PC-3 (cell line): ENCODE data around the gene RND3. TPM values are rescaled to one million over a fixed set of nuclear protein-coding genes. Genes with fewer than 3 reads are reported as not detected.

ENCODE experiments used
- ATAC-seq: fragments of 200-7000 bp; cut with Tn5 transposase; 2 replicates; pipeline ENCODE4 v1.9.1; 2020; ENCODE audit warnings: mild to moderate bottlenecking, moderate library complexity
- BruUV-seq: library from RNA; stranded (reverse); fragments of 400-500 nt; replicated peaks from 2 replicates; lab custom pipeline; 2021; lab: Mats Ljungman, UMichigan
- CTCF ChIA-PET: fragments of 300-600 bp; sonication (Branson Sonifier 250); formaldehyde crosslinking; loops from one replicate; lab custom pipeline; 2022; ENCODE audit warnings: antibody characterized with exemption; lab: Charles Lee
- POLR2A ChIA-PET: fragments of 300-600 bp; sonication (Branson Sonifier 250); formaldehyde crosslinking; loops from one replicate; lab custom pipeline; 2022; ENCODE audit warnings: antibody characterized with exemption; ENCODE audit not compliant: unreplicated experiment; lab: Charles Lee
- DNase-seq: peaks from one replicate; pipeline ENCODE4 v3.0.0-alpha.2; 2015
- H2AFZ ChIP-seq: fragments of 300-600 bp; sonication (generic); 2 replicates; pipeline ENCODE4 v1.6.0; 2016; ENCODE audit warnings: antibody characterized with exemption, low read length
- H3F3A ChIP-seq: fragments of 300-600 bp; sonication (generic); one replicate; pipeline ENCODE4 v1.6.0; 2017; ENCODE audit warnings: antibody characterized with exemption, low read length, control low read depth, mild to moderate bottlenecking; ENCODE audit not compliant: unreplicated experiment
- H3K27ac ChIP-seq: fragments of 300-600 bp; sonication (generic); 2 replicates; pipeline ENCODE4 v1.5.1; 2016; ENCODE audit warnings: mild to moderate bottlenecking, low read length
- H3K27me3 ChIP-seq: fragments of 300-600 bp; sonication (generic); 2 replicates; pipeline ENCODE4 v1.6.1; 2016; ENCODE audit warnings: low read length, mixed read lengths
- H3K36me3 ChIP-seq: fragments of 300-600 bp; sonication (generic); 2 replicates; pipeline ENCODE4 v1.6.1; 2016; ENCODE audit warnings: low read depth, mixed run types, low read length, mixed read lengths
- H3K4me1 ChIP-seq: fragments of 300-600 bp; sonication (generic); 2 replicates; pipeline ENCODE4 v1.5.1; 2016; ENCODE audit warnings: low read length; ENCODE audit not compliant: insufficient read depth
- H3K4me2 ChIP-seq: fragments of 300-600 bp; sonication (generic); 2 replicates; pipeline ENCODE4 v1.6.0; 2016; ENCODE audit warnings: low read length
- H3K4me3 ChIP-seq: fragments of 300-600 bp; sonication (generic); 2 replicates; pipeline ENCODE4 v1.5.1; 2016; ENCODE audit warnings: mild to moderate bottlenecking, low read length, mixed read lengths
- H3K79me2 ChIP-seq: fragments of 300-600 bp; sonication (generic); 2 replicates; pipeline ENCODE4 v1.6.1; 2017; ENCODE audit warnings: low read length, mixed read lengths
- H3K9ac ChIP-seq: fragments of 300-600 bp; sonication (generic); 2 replicates; pipeline ENCODE4 v1.6.0; 2016; ENCODE audit warnings: mild to moderate bottlenecking, low read length
- H3K9me2 ChIP-seq: fragments of 300-600 bp; sonication (generic); replicated peaks from 2 replicates; pipeline ENCODE4 v1.6.1; 2016; ENCODE audit warnings: mixed run types, low read length, mixed read lengths
- H3K9me3 ChIP-seq: fragments of 300-600 bp; sonication (generic); 2 replicates; pipeline ENCODE4 v1.6.1; 2016; ENCODE audit warnings: low read length, mixed read lengths
- H4K20me1 ChIP-seq: fragments of 300-600 bp; sonication (generic); 2 replicates; pipeline ENCODE4 v1.6.1; 2016; ENCODE audit warnings: low read length, mixed read lengths
- EZH2 ChIP-seq: fragments of 300-600 bp; sonication (generic); IDR thresholded peaks from one replicate; pipeline ENCODE4 v1.6.1; 2017; ENCODE audit warnings: antibody characterized with exemption, mild to moderate bottlenecking, low read length; ENCODE audit not compliant: unreplicated experiment
- EZH2phosphoT487 ChIP-seq: fragments of 300-600 bp; sonication (generic); IDR thresholded peaks from 2 replicates; pipeline ENCODE4 v1.6.1; 2018; ENCODE audit warnings: mild to moderate bottlenecking, antibody characterized with exemption, low read length, borderline replicate concordance
- intact Hi-C: fragments of 100-400 bp; cut with micrococcal nuclease; formaldehyde crosslinking; loops from 2 replicates; pipeline ENCODE4 v1.9.0; 2023
- total RNA-seq: library from RNA; depleted of rRNA; stranded (reverse); fragments of >200 nt; gene quantifications from 2 replicates; pipeline ENCODE4 v1.2.3, GENCODE V29; 2014
- TF ChIP-seq, protein P1 (sequence below): fragments of 300-600 bp; sonication (generic); conservative IDR thresholded peaks from 2 replicates; pipeline ENCODE4 v1.5.1; 2017; ENCODE audit warnings: antibody characterized with exemption, low read depth, mild to moderate bottlenecking, low read length

Gene RND3
- total RNA-seq, 1 experiment from 2014 or later: 201 TPM

DNA sequence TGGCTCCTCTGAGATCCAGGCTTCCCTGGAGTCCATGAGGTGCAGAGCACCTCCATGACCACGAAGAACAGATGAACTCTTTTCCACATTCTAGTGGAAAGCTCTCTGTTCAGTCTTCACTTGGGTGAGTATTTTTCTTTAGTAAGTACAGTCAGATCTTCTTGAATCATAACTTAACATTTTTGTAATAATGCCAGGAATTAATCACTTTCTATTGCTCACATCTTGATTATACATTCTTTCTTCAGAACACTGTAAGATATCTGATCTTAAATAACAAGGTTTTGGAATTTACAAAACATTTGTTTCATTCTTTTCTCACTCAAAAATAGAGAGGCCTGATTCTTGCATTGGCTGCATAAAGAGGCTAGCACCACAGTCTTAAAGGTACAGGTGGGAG is 45.4 kb upstream of the RND3 start:
- Histone ChIP-seq H3F3A (no peaks in the 10 kb centered on the region), H3K4me1 (peaks cover 49% of the 10 kb centered on the region), H3K27me3 (no peaks in the 10 kb centered on the region), H4K20me1 (no peaks in the 10 kb centered on the region), H2AFZ (no peak overlapping the region), H3K36me3 (no peaks in the 10 kb centered on the region), H3K4me3 (no peak overlapping the region), H3K9ac (no peak overlapping the region), H3K27ac (no peak overlapping the region), H3K9me3 (no peaks in the 10 kb centered on the region), H3K9me2 (no peaks in the 10 kb centered on the region), H3K79me2 (no peaks in the 10 kb centered on the region), H3K4me2 (no peak overlapping the region)
- intact Hi-C loops: no loop called here
- BruUV-seq: no TSS peak
- no peak for ATAC-seq
- ChIA-PET CTCF (interaction anchor here (0.5 kb wide), 1 partner anchor 12 kb away, joined by 4 read pairs; no protein-coding TSS in a partner anchor), POLR2A (no interaction called here)
- TF ChIP-seq, protein P1, sequence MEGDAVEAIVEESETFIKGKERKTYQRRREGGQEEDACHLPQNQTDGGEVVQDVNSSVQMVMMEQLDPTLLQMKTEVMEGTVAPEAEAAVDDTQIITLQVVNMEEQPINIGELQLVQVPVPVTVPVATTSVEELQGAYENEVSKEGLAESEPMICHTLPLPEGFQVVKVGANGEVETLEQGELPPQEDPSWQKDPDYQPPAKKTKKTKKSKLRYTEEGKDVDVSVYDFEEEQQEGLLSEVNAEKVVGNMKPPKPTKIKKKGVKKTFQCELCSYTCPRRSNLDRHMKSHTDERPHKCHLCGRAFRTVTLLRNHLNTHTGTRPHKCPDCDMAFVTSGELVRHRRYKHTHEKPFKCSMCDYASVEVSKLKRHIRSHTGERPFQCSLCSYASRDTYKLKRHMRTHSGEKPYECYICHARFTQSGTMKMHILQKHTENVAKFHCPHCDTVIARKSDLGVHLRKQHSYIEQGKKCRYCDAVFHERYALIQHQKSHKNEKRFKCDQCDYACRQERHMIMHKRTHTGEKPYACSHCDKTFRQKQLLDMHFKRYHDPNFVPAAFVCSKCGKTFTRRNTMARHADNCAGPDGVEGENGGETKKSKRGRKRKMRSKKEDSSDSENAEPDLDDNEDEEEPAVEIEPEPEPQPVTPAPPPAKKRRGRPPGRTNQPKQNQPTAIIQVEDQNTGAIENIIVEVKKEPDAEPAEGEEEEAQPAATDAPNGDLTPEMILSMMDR: no peak
- no peak for TF ChIP-seq EZH2phosphoT487
- TF ChIP-seq EZH2: no peak
- DNase-seq: peak; percentile 49

DNA sequence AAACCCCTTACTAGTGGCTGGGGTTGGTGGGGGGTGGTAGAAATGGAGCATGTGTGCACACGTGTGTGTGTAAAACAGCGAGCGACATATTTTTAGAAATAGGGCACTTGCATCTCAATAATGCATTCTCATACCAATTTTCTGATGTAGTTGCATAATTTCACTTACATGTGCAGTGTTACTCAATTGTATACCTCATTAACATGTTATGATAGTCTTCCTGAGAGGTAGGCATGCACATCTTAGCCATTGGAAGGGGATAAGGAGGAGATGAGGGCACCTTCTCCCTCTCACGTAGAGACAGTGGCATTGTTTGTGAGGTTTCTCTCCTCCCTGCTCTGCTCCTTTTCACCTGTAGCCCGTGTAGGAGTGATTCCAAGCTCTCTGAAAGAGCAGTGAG is 44.6 kb upstream of the RND3 start:
- Histone ChIP-seq H3K36me3 (no peaks in the 10 kb centered on the region), H3K79me2 (no peaks in the 10 kb centered on the region), H3K9ac (no peak overlapping the region), H3K27ac (peak overlapping the region; percentile 31), H3K9me2 (no peaks in the 10 kb centered on the region), H3K4me2 (peak overlapping the region; percentile 48), H3K4me1 (peaks cover 58% of the 10 kb centered on the region), H3K27me3 (no peaks in the 10 kb centered on the region), H3K4me3 (no peak overlapping the region), H3F3A (no peaks in the 10 kb centered on the region), H3K9me3 (no peaks in the 10 kb centered on the region), H2AFZ (peak overlapping the region; percentile 42; the same call in 1 of the 2 replicates), H4K20me1 (no peaks in the 10 kb centered on the region)
- intact Hi-C loops: no loop called here
- TF ChIP-seq EZH2 (no peak), EZH2phosphoT487 (no peak)
- TF ChIP-seq, protein P1: no peak
- no TSS peak for BruUV-seq
- ChIA-PET CTCF (no interaction called here), POLR2A (no interaction called here)
- ATAC-seq: no peak
- no peak for DNase-seq

DNA sequence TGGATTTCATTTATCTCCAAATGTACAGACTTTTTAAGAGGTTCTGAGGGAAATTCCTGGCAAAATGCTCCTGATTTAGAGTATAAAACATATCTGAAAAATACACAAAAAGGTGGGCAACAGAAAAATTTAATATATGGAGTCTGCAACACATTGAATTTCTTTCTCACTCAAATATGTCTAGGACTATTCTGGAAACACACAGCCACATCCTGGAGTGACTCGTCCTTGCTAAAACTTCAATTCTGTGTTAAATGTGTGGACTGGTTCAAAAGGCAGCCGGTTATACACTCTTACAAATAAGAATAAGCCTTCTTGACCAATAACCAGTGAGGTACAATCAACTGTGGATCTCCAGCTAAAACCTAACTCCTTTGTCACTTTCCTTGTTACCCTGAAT is 44.1 kb upstream of the RND3 start:
- Histone ChIP-seq H3K4me3 (no peak overlapping the region), H3K79me2 (no peaks in the 10 kb centered on the region), H3K36me3 (no peaks in the 10 kb centered on the region), H3K9me3 (no peaks in the 10 kb centered on the region), H3K27me3 (no peaks in the 10 kb centered on the region), H2AFZ (peak overlapping the region; percentile 42; the same call in 1 of the 2 replicates), H3K9ac (peak overlapping the region; percentile 15), H4K20me1 (no peaks in the 10 kb centered on the region), H3K27ac (peak overlapping the region; percentile 31), H3K4me1 (peaks cover 60% of the 10 kb centered on the region), H3F3A (no peaks in the 10 kb centered on the region), H3K4me2 (peak overlapping the region; percentile 48), H3K9me2 (no peaks in the 10 kb centered on the region)
- POLR2A ChIA-PET: no interaction called here
- no TSS peak for BruUV-seq
- peak; percentile 19; the same call in 1 of the 2 replicates for ATAC-seq
- no peak for TF ChIP-seq EZH2
- TF ChIP-seq EZH2phosphoT487: no peak
- TF ChIP-seq, protein P1: no peak
- peak; percentile 55 for DNase-seq
- CTCF ChIA-PET: no interaction called here
- intact Hi-C loops: no loop called here
